HG02884 (cell line): Measurements from ENCODE around the gene ALG10B.
A peak's percentile ranks its signal among the peaks of the same experiment; 100 is the strongest.
"Not testable (repeated sequence)": the region's sequence is repeated elsewhere in the genome, so short reads cannot be mapped to it uniquely, and the experiment has no call there.

Experiments used
- ATAC-seq: cut with Tn5 transposase; IDR thresholded peaks from one replicate; pipeline ENCODE4 v1.9.1; 2021; ENCODE audit warnings: mild to moderate bottlenecking, moderate library complexity; ENCODE audit not compliant: unreplicated experiment

The ALG10B gene

DNA sequence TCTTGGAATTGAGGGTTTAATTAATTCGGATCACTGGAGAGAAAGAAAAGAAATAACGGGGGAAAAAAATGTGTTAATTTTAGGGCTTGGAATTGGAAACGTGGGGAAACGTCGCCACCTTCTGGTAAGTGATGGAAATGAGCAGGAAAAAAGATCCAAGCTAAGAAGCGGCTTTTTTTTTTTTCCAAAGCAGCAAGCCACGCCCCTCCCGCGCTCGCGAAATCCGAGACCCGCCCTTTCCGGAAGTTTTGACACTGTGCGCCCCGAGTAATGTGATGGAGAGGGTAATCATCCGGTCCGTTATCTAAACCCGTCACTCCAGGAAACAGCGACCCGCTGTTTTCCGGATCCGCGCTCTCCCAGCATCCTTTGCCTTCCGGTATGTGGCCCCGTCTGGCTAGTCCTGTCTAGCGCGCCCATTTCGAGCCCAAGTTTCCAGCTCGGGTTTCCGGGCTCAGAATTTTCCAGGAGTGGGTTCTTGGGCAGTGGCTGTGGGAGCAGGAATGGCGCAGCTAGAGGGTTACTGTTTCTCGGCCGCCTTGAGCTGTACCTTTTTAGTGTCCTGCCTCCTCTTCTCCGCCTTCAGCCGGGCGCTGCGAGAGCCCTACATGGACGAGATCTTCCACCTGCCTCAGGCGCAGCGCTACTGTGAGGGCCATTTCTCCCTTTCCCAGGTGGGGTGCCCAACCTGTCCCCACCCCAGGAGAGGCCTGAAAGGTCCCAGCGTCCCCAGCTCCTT lies at the start of gene ALG10B:
Gene ALG10B, plus strand, starts transcription at position 384 of the 739 bp plus-strand sequence. Its CDS starts 120 bp downstream, at position 504.
- ATAC-seq, result peak; percentile 100

GRCh38 chr12:38268612-38269011 lies 48.0 kb upstream of the ALG10B start:
- ATAC-seq, result no peak

- ATAC-seq, result no peak
Observed at GRCh38 chr12:38269897-38270296, 46.7 kb upstream of the ALG10B start.

DNA sequence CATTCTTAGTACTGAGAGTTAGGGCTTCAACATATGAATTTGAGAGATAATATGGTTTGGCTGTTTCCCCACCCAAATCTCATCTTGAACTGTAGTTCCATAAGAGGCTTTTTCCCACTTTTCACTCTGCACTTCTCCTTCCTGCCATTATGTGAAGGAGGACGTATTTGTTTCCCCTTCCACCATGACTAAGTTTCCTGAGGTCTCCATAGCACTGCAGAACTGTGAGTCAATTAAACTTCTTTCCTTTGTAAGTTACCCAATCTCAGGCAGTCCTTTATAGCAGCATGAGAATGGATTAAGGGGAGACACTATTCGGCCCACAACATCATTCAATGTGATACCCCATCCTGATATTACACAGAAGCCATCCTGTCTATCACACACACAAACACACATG lies 36.8 kb upstream of the ALG10B start:
- no peak for ATAC-seq

DNA sequence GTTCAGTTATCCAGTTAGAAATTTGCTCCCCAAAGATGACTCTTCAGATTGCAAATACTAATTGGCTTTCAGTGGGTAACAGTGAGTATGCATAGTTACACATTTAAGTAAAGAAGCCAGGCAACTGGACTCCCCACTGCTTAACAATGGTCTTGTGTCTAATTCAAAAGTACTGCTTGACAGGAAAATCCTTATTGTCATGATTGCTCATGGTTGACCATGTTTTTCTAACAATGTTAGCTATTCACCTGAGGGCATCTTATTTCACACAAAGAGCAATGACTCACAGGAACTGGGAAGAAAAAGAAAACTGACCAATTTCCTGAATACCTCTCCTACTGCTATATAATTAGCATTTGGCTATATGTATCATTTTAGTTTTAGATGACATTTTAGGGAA lies 33.7 kb upstream of the ALG10B start:
- no peak for ATAC-seq

DNA sequence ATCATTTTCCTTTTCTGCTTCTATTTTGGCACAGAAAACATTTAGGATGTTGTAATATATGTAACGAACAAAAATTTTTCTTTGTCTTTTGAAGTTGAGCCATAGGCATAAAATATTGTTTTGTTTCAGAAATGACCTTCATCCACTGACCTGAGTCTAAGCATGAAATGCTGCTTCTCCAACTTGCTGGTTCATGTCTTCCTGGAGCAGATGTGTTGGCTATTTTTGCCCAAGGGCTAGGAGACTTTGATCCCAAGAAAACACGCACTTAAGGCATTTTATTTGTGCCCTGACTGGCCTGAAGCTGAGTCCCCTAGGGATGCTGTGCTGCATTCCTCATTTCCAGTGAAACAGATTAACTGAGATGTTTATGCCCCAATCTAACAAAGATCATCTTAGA lies 27.2 kb upstream of the ALG10B start:
- no peak for ATAC-seq

- ATAC-seq, result no peak
Observed at GRCh38 chr12:38291160-38291559, 25.4 kb upstream of the ALG10B start.

DNA sequence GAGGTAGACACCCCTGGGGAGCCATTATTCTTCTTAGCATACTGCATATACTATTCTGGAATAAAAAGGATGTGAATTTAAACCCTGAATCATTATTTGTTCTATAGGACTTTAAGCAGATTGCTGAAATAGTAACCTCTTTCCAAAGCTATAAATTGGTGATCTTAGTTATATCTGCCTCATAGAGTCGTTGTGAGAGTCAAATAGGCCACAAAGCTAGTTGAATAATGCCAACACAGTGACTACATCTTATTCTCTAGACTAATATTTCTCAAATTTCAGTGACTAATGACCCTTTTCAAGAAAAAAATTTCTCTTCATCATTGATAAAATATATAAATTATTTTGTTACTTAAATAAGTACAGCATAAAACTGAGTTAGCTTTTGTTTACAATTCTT lies 13.6 kb upstream of the ALG10B start:
- not testable (repeated sequence) for ATAC-seq

- not testable (repeated sequence) for ATAC-seq
Observed at GRCh38 chr12:38321966-38322365, 5.4 kb downstream of the ALG10B start.

GRCh38 chr12:38324912-38325311 lies 8.3 kb downstream of the ALG10B start:
- ATAC-seq, result no peak

DNA sequence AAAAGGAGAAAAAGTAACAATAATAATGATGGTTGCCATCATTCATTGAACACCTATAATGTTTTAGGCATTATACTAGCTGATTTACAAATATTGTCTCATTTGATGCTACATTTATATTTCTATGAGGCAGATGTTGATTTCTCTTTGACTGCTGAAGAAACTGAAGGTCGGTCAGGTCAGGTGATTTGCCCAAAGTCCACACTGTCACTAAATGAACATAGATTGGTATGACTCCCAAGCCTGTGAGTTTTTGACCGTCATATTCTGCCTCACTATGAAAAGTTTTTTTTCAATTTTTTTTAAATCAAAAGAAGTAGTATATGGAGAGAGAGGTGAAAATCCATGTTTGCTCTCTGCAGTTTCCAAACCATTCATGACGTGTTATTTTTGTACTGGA lies 10.8 kb downstream of the ALG10B start:
- ATAC-seq, result no peak

GRCh38 chr12:38328306-38328895 lies 11.8 kb downstream of the ALG10B start:
- ATAC-seq, result peak; percentile 48

GRCh38 chr12:38330414-38330813 lies 13.8 kb downstream of the ALG10B start:
- not testable (repeated sequence) for ATAC-seq

- ATAC-seq, result no peak
Observed at GRCh38 chr12:38332814-38333213, 16.2 kb downstream of the ALG10B start.

DNA sequence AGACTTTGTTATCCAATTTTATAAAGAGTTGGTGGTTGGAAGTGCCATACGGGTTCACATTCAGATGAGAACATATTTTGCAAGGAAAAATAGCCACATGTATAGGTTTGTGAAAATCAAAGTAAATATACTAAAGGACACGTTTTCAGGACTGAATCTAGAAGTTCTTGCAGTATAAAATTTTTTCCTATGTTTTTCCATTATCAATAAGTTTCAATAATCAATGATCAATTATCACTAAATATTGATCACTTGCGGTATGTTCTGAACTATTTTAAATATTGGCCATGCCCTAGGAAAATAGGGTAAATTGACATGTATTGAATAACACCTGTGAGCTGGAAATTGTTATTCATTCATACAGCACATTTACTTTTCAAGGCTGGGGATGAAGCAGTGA lies 25.9 kb downstream of the ALG10B start:
- no peak for ATAC-seq

DNA sequence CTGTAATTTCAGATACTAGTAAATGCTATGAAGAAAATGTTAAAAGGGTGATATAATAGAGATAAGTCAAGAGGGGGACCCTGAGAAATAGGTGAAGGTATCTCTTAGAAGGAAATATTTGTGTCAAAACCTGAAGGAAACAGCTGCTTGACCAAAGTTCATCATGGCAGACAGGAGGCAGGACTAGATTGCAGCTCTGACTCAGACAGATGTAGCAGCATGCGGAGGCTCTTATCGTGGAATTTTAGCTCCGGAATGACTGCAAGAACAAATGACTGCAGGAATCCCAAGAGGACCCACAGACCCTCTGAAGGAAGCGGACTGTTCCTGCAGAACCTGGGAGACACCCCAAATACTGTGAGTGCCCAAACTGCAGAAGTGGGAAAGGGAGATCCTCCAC lies 26.7 kb downstream of the ALG10B start:
- not testable (repeated sequence) for ATAC-seq

DNA sequence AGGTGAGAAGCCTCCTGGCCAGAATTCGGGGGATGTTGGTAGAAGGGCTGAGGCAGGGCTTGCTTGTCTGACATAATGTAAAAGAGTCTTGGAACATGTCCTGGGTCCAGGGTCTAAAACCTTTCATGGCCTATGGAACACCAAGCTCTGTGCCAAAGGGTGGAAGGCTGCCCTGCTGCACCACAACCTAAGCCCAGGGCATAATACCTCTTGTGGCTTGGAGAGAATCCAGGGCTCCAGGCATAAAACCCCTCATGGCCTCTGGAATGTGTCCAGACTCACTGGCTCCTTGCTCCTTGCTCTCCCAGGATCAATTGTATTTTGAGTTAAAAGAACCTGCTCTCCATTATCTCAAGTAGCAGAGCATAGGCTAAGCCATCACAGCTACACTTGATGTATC lies 27.3 kb downstream of the ALG10B start:
- ATAC-seq, result not testable (repeated sequence)

DNA sequence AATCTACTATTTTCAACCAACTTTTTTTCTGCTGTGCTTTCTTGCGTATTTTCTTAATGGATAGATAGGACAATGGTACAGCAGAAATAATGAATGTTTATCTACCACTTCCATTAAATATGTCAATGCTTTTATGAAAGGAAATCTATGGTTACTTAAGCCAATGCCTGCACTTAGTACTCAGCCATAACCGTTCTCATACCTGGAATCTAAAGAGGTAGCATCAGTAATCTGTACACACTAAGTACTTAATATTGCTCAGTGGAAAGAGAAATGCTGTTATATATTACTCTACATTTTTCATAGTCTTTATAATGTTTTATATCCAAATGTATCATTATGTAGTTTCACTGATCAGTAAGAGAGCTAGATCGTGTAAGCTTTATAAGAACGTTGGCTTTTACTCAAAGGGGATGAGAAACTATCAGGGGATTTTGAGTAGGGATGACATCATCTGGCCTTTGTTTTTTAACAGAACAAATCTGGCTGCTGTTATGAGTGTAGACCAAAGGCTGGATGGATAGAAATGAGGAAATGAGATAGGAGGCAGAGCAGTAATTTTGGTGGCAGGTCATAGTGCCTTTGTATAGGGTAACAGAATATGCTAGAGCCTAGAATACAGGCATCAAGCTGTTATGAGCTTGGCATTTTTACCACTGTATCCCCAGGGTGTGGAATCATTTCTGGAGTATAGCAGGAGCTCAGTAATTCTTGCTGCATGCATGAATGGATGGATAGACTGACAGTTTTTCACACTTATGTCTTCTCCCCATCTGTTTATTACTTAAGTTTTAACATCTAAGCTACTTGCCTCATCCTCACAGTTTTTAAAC lies 34.0 kb downstream of the ALG10B start:
- ATAC-seq, result peak; percentile 99

GRCh38 chr12:38351175-38351508 lies 34.6 kb downstream of the ALG10B start:
- ATAC-seq, result not testable (repeated sequence)

- no peak for ATAC-seq
Observed at GRCh38 chr12:38367506-38367905, 50.9 kb downstream of the ALG10B start.

DNA sequence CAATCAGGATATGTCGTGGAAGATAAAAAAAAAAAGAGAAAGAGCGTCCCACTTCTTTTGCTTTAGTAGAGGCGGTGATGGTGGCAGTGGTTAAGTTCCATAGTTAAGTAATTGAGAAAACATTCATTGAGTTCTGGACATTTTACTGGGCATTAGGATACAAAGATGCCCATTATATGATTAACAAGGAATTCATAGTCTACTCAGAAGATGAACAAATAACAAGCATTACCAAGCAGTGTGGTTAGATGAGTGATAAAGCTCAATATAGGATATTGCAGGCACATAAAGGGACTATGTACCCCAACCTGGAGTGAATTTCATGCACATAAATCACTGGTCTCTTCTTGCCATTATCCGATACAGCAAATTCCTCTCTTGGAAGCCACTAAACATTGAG lies 53.7 kb downstream of the ALG10B start:
- ATAC-seq, result no peak

GRCh38 chr12:38373784-38374183 lies 57.2 kb downstream of the ALG10B start:
- no peak for ATAC-seq
